T follicular helper cell (primary cell): ENCODE data around the gene UBAC1.

ENCODE experiments used
- DNase-seq: peaks from one replicate; pipeline ENCODE4 v3.0.0-alpha.2; 2020; ENCODE audit warnings: low read depth
- total RNA-seq, 2 experiments: gene quantifications; one replicate each; lab custom pipeline; 2026; lab: John Stamatoyannopoulos, UW

The UBAC1 gene
- total RNA-seq: 25.3 to 35.5 reads per million in 2 experiments

GRCh38 chr9:135961277-135961715 is at the start of gene UBAC1:
Gene UBAC1 (minus strand): TSS chr9:135961373. CDS start chr9:135961162, 211 bp downstream.
- DNase-seq: peak; percentile 92

GRCh38 chr9:136010615-136011361 is 49.6 kb upstream of the UBAC1 start:
- DNase-seq: no peak

GRCh38 chr9:136010176-136010575 is 49.0 kb upstream of the UBAC1 start:
- no peak for DNase-seq

GRCh38 chr9:136009516-136009915 is 48.3 kb upstream of the UBAC1 start:
- no peak for DNase-seq

GRCh38 chr9:136008693-136008997 is 47.5 kb upstream of the UBAC1 start:
- no peak for DNase-seq

- DNase-seq: no peak
Measured at GRCh38 chr9:136007934-136008692, 46.9 kb upstream of the UBAC1 start.

- DNase-seq: no peak
Measured at GRCh38 chr9:136007276-136007933, 46.2 kb upstream of the UBAC1 start.

GRCh38 chr9:136006169-136006568 is 45.0 kb upstream of the UBAC1 start:
- DNase-seq: no peak

GRCh38 chr9:136004712-136005111 is 43.5 kb upstream of the UBAC1 start:
- no peak for DNase-seq

- DNase-seq: no peak
Measured at GRCh38 chr9:136004219-136004618, 43.0 kb upstream of the UBAC1 start.

- no peak for DNase-seq
Measured at GRCh38 chr9:136003411-136004218, 42.4 kb upstream of the UBAC1 start.

- no peak for DNase-seq
Measured at GRCh38 chr9:136002881-136003280, 41.7 kb upstream of the UBAC1 start.

GRCh38 chr9:136002215-136002614 is 41.0 kb upstream of the UBAC1 start:
- no peak for DNase-seq

- DNase-seq: no peak
Measured at GRCh38 chr9:136001231-136001630, 40.1 kb upstream of the UBAC1 start.

GRCh38 chr9:135998410-135999071 is 37.4 kb upstream of the UBAC1 start:
- DNase-seq: no peak

- DNase-seq: no peak
Measured at GRCh38 chr9:135998016-135998380, 36.8 kb upstream of the UBAC1 start.

- no peak for DNase-seq
Measured at GRCh38 chr9:135997090-135998015, 36.2 kb upstream of the UBAC1 start.

- no peak for DNase-seq
Measured at GRCh38 chr9:135995816-135996215, 34.6 kb upstream of the UBAC1 start.

- DNase-seq: no peak
Measured at GRCh38 chr9:135994501-135995192, 33.5 kb upstream of the UBAC1 start.
